Vagina (tissue), 2 donors: ENCODE results near the gene PLCB1. TPM values are rescaled to one million over a fixed set of nuclear protein-coding genes. Genes with fewer than 3 reads are reported as not detected.

Source experiments
- DNase-seq, 2 donors: peaks; one replicate each; pipeline ENCODE4 v3.0.0-alpha.2; 2017; ENCODE audit errors: extremely low spot score in 2 of 2
- H3K27ac ChIP-seq: fragments of 200-600 bp; sonication (generic); one replicate; pipeline ENCODE4 v1.5.1; 2019
- H3K27me3 ChIP-seq: fragments of 200-600 bp; sonication (generic); one replicate; pipeline ENCODE4 v1.5.1; 2019
- H3K36me3 ChIP-seq, 2 donors: fragments of 200-600 bp; sonication (generic); one replicate each; pipeline ENCODE4 v1.5.1; 2017 to 2019
- H3K4me1 ChIP-seq: fragments of 200-600 bp; sonication (generic); one replicate; pipeline ENCODE4 v1.5.1; 2019
- H3K4me3 ChIP-seq, 2 donors: fragments of 200-600 bp; sonication (generic); 1 replicate in 1 of 2; 2 replicates in 1 of 2; pipeline ENCODE4 v1.5.1; 2016 to 2019
- H3K9me3 ChIP-seq: fragments of 200-600 bp; sonication (generic); one replicate; pipeline ENCODE4 v1.5.1; 2019
- POLR2A ChIP-seq, 2 donors: fragments of 450-650 bp; IDR thresholded peaks; one replicate each; pipeline ENCODE4 v1.6.1; 2017; ENCODE audit warnings: antibody characterized with exemption in 2 of 2, mild to moderate bottlenecking in 2 of 2, moderate library complexity in 2 of 2
- POLR2AphosphoS5 ChIP-seq, 2 donors: sonication (generic); formaldehyde crosslinking; IDR thresholded peaks; one replicate each; pipeline ENCODE4 v1.9.0; 2017; ENCODE audit warnings: antibody characterized with exemption in 2 of 2, mild to moderate bottlenecking in 2 of 2, low read depth in 1 of 2; ENCODE audit not compliant: insufficient read depth in 1 of 2
- intact Hi-C: fragments of 100-400 bp; cut with DNase I; formaldehyde crosslinking; loops from one replicate; pipeline ENCODE4 v1.15.1; 2023
- total RNA-seq: library from RNA; depleted of rRNA; stranded (reverse); fragments of >200 nt; gene quantifications from one replicate; pipeline ENCODE4 v1.2.3, GENCODE V29; 2016
- TF ChIP-seq, protein P1 (sequence below), 3 experiments: fragments of 450-650 bp in 2 of 3; fragments of 200-600 bp in 1 of 3; sonication (generic) in 1 of 3; IDR thresholded peaks; one replicate each; pipeline ENCODE4 v1.5.1; 2017 to 2019; ENCODE audit warnings: antibody characterized with exemption in 3 of 3, mild to moderate bottlenecking in 2 of 3, moderate library complexity in 2 of 3

The PLCB1 gene
- total RNA-seq, 1 donor from 2014 or later = 32.4 TPM

DNA sequence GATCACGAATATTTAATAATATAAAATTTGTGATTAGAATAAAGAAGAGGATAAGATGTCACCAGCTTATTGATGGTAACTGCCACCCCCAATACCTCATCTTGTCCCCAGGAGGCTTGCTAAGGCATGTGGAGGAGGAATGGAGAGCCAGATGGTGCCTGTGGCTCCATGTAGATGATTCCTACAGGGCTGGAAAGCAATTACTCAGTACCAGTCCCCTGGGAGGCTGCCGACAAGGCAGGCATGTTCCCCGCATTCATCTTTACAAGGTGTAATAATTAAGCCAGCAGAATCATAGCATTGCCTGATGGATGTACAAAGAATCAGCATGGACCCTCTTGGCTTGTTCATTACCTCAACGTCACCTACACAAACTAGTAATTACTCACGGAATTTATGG is 155.3 kb downstream of the PLCB1 start:
- no peaks in the 10 kb centered on the region for H3K9me3 ChIP-seq
- H3K27ac ChIP-seq = no peak overlapping the region
- no peak overlapping the region for H3K4me3 ChIP-seq
- intact Hi-C loops = no loop called here
- H3K36me3 ChIP-seq = no peaks in the 10 kb centered on the region
- no peak for DNase-seq
- H3K4me1 ChIP-seq = peaks cover 9% of the 10 kb centered on the region
- H3K27me3 ChIP-seq = no peaks in the 10 kb centered on the region
- TF ChIP-seq POLR2AphosphoS5 (IDR thresholded peaks at IDR 0.05; ENCODE audit: insufficient read depth in 1 of 2, low read depth in 1 of 2) (no peak), POLR2A (IDR thresholded peaks at IDR 0.05) (no peak)
- TF ChIP-seq, protein P1, sequence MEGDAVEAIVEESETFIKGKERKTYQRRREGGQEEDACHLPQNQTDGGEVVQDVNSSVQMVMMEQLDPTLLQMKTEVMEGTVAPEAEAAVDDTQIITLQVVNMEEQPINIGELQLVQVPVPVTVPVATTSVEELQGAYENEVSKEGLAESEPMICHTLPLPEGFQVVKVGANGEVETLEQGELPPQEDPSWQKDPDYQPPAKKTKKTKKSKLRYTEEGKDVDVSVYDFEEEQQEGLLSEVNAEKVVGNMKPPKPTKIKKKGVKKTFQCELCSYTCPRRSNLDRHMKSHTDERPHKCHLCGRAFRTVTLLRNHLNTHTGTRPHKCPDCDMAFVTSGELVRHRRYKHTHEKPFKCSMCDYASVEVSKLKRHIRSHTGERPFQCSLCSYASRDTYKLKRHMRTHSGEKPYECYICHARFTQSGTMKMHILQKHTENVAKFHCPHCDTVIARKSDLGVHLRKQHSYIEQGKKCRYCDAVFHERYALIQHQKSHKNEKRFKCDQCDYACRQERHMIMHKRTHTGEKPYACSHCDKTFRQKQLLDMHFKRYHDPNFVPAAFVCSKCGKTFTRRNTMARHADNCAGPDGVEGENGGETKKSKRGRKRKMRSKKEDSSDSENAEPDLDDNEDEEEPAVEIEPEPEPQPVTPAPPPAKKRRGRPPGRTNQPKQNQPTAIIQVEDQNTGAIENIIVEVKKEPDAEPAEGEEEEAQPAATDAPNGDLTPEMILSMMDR (IDR thresholded peaks at IDR 0.05) = no peak

DNA sequence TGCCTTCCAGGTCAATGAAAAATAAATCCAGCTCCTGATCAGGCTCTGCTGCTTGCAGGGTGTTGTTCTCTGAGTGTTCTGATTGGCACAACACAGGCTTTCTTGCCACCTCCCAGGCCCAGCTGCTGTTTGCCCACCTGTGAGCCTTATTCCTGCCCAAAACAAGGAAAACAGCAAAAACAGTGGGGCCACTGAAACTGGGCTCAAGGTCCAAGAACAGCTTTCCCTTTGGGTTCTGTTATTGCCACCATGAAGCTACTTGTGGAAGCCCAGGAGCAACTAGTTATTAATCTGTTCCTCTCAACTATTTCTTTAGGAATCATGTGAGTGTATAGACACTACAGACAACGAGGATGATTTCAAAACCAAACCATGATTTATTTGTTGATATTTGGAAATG is 159.1 kb downstream of the PLCB1 start:
- DNase-seq = no peak
- TF ChIP-seq, protein P1 (IDR thresholded peaks at IDR 0.05) = no peak
- no peak for TF ChIP-seq POLR2A (IDR thresholded peaks at IDR 0.05)
- TF ChIP-seq POLR2AphosphoS5 (IDR thresholded peaks at IDR 0.05; ENCODE audit: insufficient read depth in 1 of 2, low read depth in 1 of 2) = no peak
- intact Hi-C loops = no loop called here
- Histone ChIP-seq H3K27me3 (no peaks in the 10 kb centered on the region), H3K9me3 (no peaks in the 10 kb centered on the region), H3K27ac (no peak overlapping the region), H3K4me3 (no peak overlapping the region), H3K4me1 (peaks cover 9% of the 10 kb centered on the region), H3K36me3 (no peaks in the 10 kb centered on the region)

DNA sequence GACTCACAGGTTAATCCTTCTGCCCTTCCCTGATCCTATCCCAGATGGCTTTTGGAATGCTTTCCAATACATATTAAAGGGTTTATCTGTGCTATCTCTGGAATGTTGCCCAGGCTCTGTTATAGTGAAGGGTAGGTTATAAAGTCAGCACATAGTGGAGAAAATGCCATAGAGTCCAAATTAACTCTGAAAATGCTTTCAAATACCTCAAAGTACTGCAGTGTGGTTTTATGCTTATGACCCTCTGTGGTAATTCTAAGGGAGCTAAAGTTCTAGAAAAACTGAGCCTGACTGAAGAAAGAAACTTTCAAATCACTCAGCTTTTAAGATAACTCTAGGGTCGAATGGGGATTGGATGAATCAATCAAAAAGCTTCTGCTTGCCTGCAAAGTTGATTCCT is 159.8 kb downstream of the PLCB1 start:
- intact Hi-C loops = no loop called here
- Histone ChIP-seq H3K9me3 (no peaks in the 10 kb centered on the region), H3K4me1 (peaks cover 9% of the 10 kb centered on the region), H3K36me3 (no peaks in the 10 kb centered on the region), H3K27ac (no peak overlapping the region), H3K27me3 (no peaks in the 10 kb centered on the region), H3K4me3 (no peak overlapping the region)
- DNase-seq = no peak
- no peak for TF ChIP-seq POLR2AphosphoS5 (IDR thresholded peaks at IDR 0.05; ENCODE audit: insufficient read depth in 1 of 2, low read depth in 1 of 2)

DNA sequence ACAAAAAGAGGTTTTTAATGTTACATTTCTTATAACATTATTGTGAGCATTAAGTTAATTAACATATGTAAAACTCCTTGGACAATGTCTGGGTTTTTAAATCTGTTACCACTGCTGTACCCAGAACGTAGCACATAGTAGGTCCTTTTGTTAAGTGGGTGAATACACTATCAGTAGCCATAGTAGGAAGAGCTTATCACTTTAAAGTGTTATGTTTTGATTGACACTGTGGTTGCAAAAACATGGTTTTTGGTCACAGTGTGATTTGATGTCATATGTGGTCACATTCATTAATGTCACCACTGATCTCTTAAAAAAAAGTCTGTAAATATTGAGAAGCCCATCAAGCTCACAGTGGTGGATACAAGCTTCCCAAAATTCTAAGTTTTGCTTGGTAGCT is 160.7 kb downstream of the PLCB1 start:
- no peaks in the 10 kb centered on the region for H3K9me3 ChIP-seq
- intact Hi-C loops = no loop called here
- TF ChIP-seq POLR2A (IDR thresholded peaks at IDR 0.05) = no peak
- no peak for TF ChIP-seq POLR2AphosphoS5 (IDR thresholded peaks at IDR 0.05; ENCODE audit: insufficient read depth in 1 of 2, low read depth in 1 of 2)
- TF ChIP-seq, protein P1 (IDR thresholded peaks at IDR 0.05) = no peak
- H3K4me1 ChIP-seq = peaks cover 9% of the 10 kb centered on the region
- no peak overlapping the region for H3K27ac ChIP-seq
- no peaks in the 10 kb centered on the region for H3K36me3 ChIP-seq
- DNase-seq = no peak
- H3K4me3 ChIP-seq = no peak overlapping the region
- no peaks in the 10 kb centered on the region for H3K27me3 ChIP-seq

DNA sequence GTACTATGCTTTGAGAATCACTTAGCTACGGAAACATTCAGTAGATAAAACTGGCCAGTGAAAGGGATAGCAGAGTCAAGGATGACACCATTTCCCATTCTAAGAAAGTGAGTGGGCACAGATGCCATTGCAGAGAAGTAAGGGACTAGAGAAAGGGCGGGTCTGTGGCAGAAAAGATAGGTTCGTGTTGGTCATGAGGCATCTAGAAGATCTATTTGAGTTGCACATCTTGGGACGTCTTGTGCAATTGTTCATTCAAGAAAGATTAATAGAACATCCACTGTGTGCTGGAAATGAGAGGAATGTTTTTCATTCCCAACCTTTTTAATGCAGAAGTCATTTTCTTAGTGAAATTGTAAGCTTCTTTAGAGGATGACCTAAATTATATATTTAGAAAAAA is 161.7 kb downstream of the PLCB1 start:
- H3K27ac ChIP-seq = no peak overlapping the region
- intact Hi-C loops = no loop called here
- DNase-seq = no peak

More for the DNA sequence above, 161.7 kb downstream of the PLCB1 start:
- Histone ChIP-seq H3K4me3 (no peak overlapping the region), H3K9me3 (no peaks in the 10 kb centered on the region), H3K27me3 (no peaks in the 10 kb centered on the region), H3K4me1 (peaks cover 9% of the 10 kb centered on the region), H3K36me3 (no peaks in the 10 kb centered on the region)
- TF ChIP-seq POLR2A (IDR thresholded peaks at IDR 0.05) = no peak
- TF ChIP-seq, protein P1 (IDR thresholded peaks at IDR 0.05) = no peak
- no peak for TF ChIP-seq POLR2AphosphoS5 (IDR thresholded peaks at IDR 0.05; ENCODE audit: insufficient read depth in 1 of 2, low read depth in 1 of 2)
